Activated CD8-positive, alpha-beta T cell treated with anti-CD3 and anti-CD28 coated beads for 36 hours (primary cell): ENCODE measurements around the gene PAX6. TPM values are rescaled to one million over a fixed set of nuclear protein-coding genes. Genes with fewer than 3 reads are reported as not detected.

Source experiments
- ATAC-seq: fragments of 200-7000 bp; cut with Tn5 transposase; one replicate; pipeline ENCODE4 v1.10.0; 2021; ENCODE audit warnings: mild to moderate bottlenecking, moderate library complexity
- CTCF ChIA-PET: fragments of 350-600 bp; sonication (Branson Sonifier 250); formaldehyde crosslinking; loops from one replicate; lab custom pipeline; 2021; ENCODE audit warnings: antibody characterized with exemption; lab: Charles Lee
- POLR2A ChIA-PET: fragments of 350-600 bp; sonication (Branson Sonifier 250); formaldehyde crosslinking; loops from one replicate; lab custom pipeline; 2021; ENCODE audit warnings: antibody characterized with exemption; lab: Charles Lee
- DNase-seq: peaks from one replicate; pipeline ENCODE4 v3.0.0-alpha.2; 2020
- H3K27ac Mint-ChIP-seq: one replicate; pipeline ENCODE4 v1.8.0; 2021; ENCODE audit warnings: mild to moderate bottlenecking, mixed read lengths
- H3K27me3 Mint-ChIP-seq: one replicate; pipeline ENCODE4 v1.8.0; 2021; ENCODE audit warnings: mixed read lengths
- H3K36me3 Mint-ChIP-seq: one replicate; pipeline ENCODE4 v1.8.0; 2021; ENCODE audit warnings: low read depth, mixed read lengths
- H3K4me1 Mint-ChIP-seq: one replicate; pipeline ENCODE4 v1.8.0; 2021; ENCODE audit warnings: low read depth, mixed read lengths
- H3K4me3 Mint-ChIP-seq: one replicate; pipeline ENCODE4 v1.8.0; 2021; ENCODE audit warnings: mild to moderate bottlenecking, moderate library complexity, mixed read lengths
- H3K9me3 Mint-ChIP-seq: one replicate; pipeline ENCODE4 v1.8.0; 2021; ENCODE audit warnings: mixed read lengths
- intact Hi-C: fragments of 100-400 bp; cut with micrococcal nuclease; formaldehyde crosslinking; loops from one replicate; pipeline ENCODE4 v1.10.0; 2022
- total RNA-seq, 2 experiments: library from RNA; stranded (reverse); gene quantifications; one replicate each; pipeline ENCODE4 v1.2.3, GENCODE V29; 2021
- TF ChIP-seq, protein P1 (sequence below): fragments of 200-600 bp; IDR thresholded peaks from one replicate; pipeline ENCODE4 v1.8.0; 2022; ENCODE audit warnings: antibody characterized with exemption, mild to moderate bottlenecking

The PAX6 gene
- total RNA-seq, 2 experiments from 2014 or later = not detected

DNA sequence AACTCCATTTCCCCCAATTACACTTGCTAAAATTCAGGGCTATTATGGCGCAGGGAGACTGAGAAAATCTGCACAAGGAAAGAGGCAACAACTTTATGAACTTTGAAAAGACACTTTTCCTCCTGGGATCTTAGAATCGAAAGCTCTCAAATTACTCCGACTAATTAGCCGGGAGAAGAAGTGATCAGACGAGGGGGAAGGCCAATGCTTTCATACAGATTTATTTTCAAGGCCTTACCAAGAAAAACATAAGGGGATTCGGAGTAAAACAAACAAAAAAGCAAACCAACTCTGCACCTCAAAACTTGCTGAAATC, 1.6 kb downstream of the PAX6 start:
- peaks cover 77% of the 10 kb centered on the region for H3K27me3 Mint-ChIP-seq
- no peak for ATAC-seq
- DNase-seq = no peak
- ChIA-PET POLR2A (interaction anchor here (1.1 kb wide), 1 partner anchor 9 kb away, joined by 3 read pairs; no protein-coding TSS in a partner anchor), CTCF (no interaction called here)
- H3K27ac Mint-ChIP-seq = no peak overlapping the region
- H3K9me3 Mint-ChIP-seq = no peaks in the 10 kb centered on the region
- TF ChIP-seq, protein P1, sequence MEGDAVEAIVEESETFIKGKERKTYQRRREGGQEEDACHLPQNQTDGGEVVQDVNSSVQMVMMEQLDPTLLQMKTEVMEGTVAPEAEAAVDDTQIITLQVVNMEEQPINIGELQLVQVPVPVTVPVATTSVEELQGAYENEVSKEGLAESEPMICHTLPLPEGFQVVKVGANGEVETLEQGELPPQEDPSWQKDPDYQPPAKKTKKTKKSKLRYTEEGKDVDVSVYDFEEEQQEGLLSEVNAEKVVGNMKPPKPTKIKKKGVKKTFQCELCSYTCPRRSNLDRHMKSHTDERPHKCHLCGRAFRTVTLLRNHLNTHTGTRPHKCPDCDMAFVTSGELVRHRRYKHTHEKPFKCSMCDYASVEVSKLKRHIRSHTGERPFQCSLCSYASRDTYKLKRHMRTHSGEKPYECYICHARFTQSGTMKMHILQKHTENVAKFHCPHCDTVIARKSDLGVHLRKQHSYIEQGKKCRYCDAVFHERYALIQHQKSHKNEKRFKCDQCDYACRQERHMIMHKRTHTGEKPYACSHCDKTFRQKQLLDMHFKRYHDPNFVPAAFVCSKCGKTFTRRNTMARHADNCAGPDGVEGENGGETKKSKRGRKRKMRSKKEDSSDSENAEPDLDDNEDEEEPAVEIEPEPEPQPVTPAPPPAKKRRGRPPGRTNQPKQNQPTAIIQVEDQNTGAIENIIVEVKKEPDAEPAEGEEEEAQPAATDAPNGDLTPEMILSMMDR = no peak
- peaks cover 44% of the 10 kb centered on the region for H3K4me1 Mint-ChIP-seq
- H3K4me3 Mint-ChIP-seq = peak overlapping the region; percentile 34
- no peaks in the 10 kb centered on the region for H3K36me3 Mint-ChIP-seq
- intact Hi-C loops = loop anchor here (5.0 kb wide), 1 partner anchor 633 kb away; no protein-coding TSS in a partner anchor

DNA sequence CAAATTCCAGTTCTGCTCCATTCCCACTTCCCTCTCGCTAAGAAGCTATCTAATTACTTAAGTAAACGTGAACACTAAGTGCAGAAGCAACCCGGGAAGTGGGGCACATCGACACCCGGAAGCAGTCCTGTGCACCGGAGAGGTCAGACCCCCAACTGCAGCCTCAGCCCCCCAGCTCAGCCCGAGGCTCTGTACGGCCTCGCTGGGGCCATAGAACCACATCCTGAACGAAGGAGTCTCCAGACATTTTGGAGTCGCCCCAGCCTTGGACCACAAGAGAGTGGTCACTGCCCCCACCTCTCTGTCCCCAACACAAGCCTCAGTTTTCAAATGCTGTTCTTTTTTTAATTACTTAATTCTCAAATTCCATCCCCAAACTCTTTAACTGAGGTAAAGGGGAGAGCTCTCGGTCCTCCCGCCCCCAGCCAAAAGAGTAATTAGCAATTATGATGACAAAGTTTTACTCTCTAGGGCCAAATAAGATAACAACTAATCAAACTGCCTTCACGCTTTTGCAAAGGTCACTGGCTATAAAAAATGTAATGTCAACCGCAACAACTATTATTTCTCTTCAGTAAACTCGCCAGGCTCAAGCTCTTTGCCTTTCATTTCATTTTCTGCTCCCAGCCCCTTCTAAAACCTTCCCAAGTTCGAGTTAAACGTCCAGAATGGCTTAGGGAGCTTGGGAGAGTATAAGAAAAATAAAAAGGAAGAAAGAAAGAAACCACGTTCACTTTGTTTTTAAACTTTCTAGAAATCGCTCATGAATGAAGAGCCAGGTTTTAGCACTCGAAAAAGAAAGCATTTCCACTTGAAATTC, 2.2 kb downstream of the PAX6 start:
- ChIA-PET POLR2A (no interaction called here), CTCF (interaction anchor here (1.2 kb wide), 1 partner anchor 149 kb away, joined by 4 read pairs; no protein-coding TSS in a partner anchor)
- ATAC-seq (no peak), DNase-seq (no peak)
- H3K27me3 Mint-ChIP-seq = peaks cover 79% of the 10 kb centered on the region
- peaks cover 45% of the 10 kb centered on the region for H3K4me1 Mint-ChIP-seq
- H3K4me3 Mint-ChIP-seq = peak overlapping the region; percentile 34
- H3K9me3 Mint-ChIP-seq = no peaks in the 10 kb centered on the region
- H3K36me3 Mint-ChIP-seq = no peaks in the 10 kb centered on the region
- intact Hi-C loops = loop anchor here (5.0 kb wide), 1 partner anchor 633 kb away; no protein-coding TSS in a partner anchor
- H3K27ac Mint-ChIP-seq = no peak overlapping the region
- TF ChIP-seq, protein P1 = no peak

DNA sequence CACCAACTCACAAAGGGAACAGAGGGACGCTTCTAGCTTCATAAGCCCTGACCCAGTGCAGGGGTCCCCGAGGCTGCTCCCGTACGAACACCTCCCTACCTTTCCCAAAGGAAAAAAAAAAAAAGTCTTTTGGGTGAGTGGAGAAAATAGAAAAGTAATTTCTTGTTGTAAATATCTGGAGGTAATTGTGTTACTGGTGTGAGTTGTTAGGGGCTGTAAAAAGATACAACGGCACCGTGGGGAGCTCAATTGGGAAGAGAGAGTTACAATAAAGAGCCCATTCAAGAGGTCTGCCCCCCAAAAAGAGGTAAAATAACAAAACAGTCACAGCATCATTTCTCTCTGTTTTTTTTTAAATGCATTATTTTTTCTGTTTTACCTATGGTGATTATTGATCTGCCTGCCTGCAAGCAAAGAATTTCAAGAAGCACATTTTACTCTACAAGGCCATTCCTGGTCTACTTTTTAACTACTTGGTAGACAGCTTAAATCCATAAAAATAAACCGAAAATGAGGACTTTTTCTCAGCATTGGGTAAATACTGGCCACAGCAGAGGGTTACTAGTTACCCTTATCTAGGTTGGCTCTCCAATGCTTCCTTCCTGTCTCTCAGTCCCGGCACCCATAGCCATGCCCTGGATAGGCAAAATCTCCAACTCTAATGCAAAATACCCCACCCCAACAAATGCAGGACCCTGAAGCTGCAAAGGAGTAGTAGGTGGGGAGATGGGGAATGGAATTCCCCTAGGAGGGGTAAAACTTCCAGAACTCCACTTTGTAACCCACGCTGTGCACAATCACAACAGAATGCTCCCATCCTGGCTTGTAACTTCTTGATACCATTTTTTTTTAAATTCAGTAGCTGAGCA, 3.1 kb downstream of the PAX6 start:
- DNase-seq (no peak), ATAC-seq (no peak)
- no peak overlapping the region for H3K27ac Mint-ChIP-seq
- intact Hi-C loops = loop anchor here (5.0 kb wide), 1 partner anchor 634 kb away; no protein-coding TSS in a partner anchor
- peaks cover 4% of the 10 kb centered on the region for H3K36me3 Mint-ChIP-seq
- H3K27me3 Mint-ChIP-seq = peaks cover 82% of the 10 kb centered on the region
- TF ChIP-seq, protein P1 = no peak
- POLR2A ChIA-PET = no interaction called here
- H3K9me3 Mint-ChIP-seq = no peaks in the 10 kb centered on the region
- no peak overlapping the region for H3K4me3 Mint-ChIP-seq
- peaks cover 47% of the 10 kb centered on the region for H3K4me1 Mint-ChIP-seq
- CTCF ChIA-PET = interaction anchor here (1.2 kb wide), 1 partner anchor 150 kb away, joined by 4 read pairs; no protein-coding TSS in a partner anchor

DNA sequence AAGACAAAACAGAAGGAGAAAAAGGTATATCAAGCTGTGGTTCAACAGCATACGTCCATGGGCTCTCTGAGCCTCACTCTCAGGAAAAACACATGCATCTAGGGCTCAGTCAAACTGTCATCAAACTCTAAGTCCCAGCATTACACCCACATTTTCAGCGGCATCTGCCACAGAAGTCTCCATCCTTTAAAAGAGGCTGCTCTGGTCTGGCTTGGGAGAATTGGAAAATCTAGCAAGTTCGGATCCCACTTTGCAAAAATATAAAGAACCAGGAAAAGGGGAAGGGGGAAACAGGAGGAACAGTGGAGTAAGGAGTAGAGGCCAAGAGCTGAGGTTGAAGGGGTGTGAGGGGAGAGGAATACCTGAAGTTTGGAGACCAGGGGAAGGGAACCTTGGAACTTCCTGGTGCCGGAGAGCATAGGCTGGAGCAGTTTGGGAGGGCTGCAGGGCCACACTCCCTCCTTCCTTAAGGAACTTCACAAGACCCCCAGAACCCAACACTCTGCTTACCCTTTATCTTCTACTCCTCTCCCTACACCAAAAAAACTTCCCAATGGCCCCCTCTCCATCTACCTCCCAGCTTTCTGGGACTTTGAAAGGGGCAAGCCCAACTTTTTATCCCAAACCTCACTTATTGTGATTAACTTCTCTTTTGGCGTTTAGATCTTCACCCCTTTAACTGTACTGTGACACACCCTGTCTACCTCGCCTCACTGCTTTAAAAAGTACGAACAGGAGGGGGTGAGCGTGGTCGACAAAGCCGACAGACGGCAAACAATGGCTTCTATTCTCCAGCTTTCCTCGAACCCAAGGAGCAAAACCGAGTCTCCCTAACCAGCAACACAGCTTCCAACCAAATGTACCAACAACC, 4.0 kb downstream of the PAX6 start:
- POLR2A ChIA-PET = no interaction called here
- Mint-ChIP-seq H3K9me3 (no peaks in the 10 kb centered on the region), H3K4me3 (no peak overlapping the region), H3K4me1 (peaks cover 42% of the 10 kb centered on the region), H3K27ac (no peak overlapping the region), H3K27me3 (peaks cover 86% of the 10 kb centered on the region), H3K36me3 (peaks cover 5% of the 10 kb centered on the region)
- DNase-seq = no peak
- ATAC-seq = no peak
- TF ChIP-seq, protein P1 = no peak
- CTCF ChIA-PET = interaction anchor here (1.2 kb wide), 1 partner anchor 151 kb away, joined by 4 read pairs; no protein-coding TSS in a partner anchor
- intact Hi-C loops = loop anchor here (5.0 kb wide), 1 partner anchor 635 kb away; no protein-coding TSS in a partner anchor
